ENCODE data around the gene SORBS2. TPM values are rescaled to one million over a fixed set of nuclear protein-coding genes. Genes with fewer than 3 reads are reported as not detected.

The SORBS2 gene
- total and polyA plus RNA-seq, 9 donors: 17.4 to 204 (median 32.7) TPM

- intact Hi-C loops (cut with DNase I): loop anchor here in 1 of 4 donors (10.0 kb wide), 1 partner anchor 64 kb away; the partner anchor contains the start of gene CCDC110
- no peak overlapping the region for H3K27ac ChIP-seq
- H3K36me3 ChIP-seq: no peaks in the 10 kb centered on the region
- no peaks in the 10 kb centered on the region for H3K27me3 ChIP-seq
- TF ChIP-seq CTCF (IDR thresholded peaks at IDR 0.05): no peak
- TF ChIP-seq EP300 (IDR thresholded peaks at IDR 0.05): no peak
- TF ChIP-seq POLR2A (IDR thresholded peaks at IDR 0.05): no peak
- 74 to 79% (median 74%) methylated on average over 1 of the region's 1 CpG for WGBS, 3 donors
- H3K4me3 ChIP-seq: no peak overlapping the region
- H3K9me3 ChIP-seq: no peaks in the 10 kb centered on the region
- no peak for DNase-seq
- peaks cover 13% of the 10 kb centered on the region for H3K4me1 ChIP-seq (ENCODE audit: insufficient read depth)
Observed at GRCh38 chr4:185538806-185539205, 273.2 kb downstream of the SORBS2 start.

- Histone ChIP-seq H3K4me3 (peak overlapping the region; percentile 57), H3K27me3 (no peaks in the 10 kb centered on the region), H3K4me1 (ENCODE audit: insufficient read depth) (peaks cover 9% of the 10 kb centered on the region), H3K36me3 (no peaks in the 10 kb centered on the region), H3K9me3 (no peaks in the 10 kb centered on the region), H3K27ac (no peak overlapping the region)
- whole genome bisulfite sequencing, 3 donors: 6 to 9% (median 7%) methylated on average over 4 of the region's 4 CpGs
- peak; percentile 53 to 73 (median 57) for DNase-seq
- TF ChIP-seq EP300 (IDR thresholded peaks at IDR 0.05): no peak
- peak; percentile 28 for TF ChIP-seq POLR2A (IDR thresholded peaks at IDR 0.05)
- intact Hi-C loops (cut with DNase I): loop anchor here in 1 of 4 donors (10.0 kb wide), 1 partner anchor 62 kb away; the partner anchor contains the start of gene CCDC110
Observed at GRCh38 chr4:185536411-185536709, 275.6 kb downstream of the SORBS2 start.

GRCh38 chr4:185535612-185536410 lies 276.2 kb downstream of the SORBS2 start:
- WGBS, 3 donors: 5 to 7% (median 6%) methylated on average over 26 to 32 of the region's 32 CpGs
- Histone ChIP-seq H3K36me3 (no peaks in the 10 kb centered on the region), H3K4me1 (ENCODE audit: insufficient read depth) (peaks cover 7% of the 10 kb centered on the region), H3K4me3 (peak overlapping the region; percentile 57), H3K9me3 (no peaks in the 10 kb centered on the region), H3K27ac (peak overlapping the region in 1 of 2 donors; percentile 89), H3K27me3 (no peaks in the 10 kb centered on the region)
- intact Hi-C loops (cut with DNase I): loop anchor here in 1 of 4 donors (10.0 kb wide), 1 partner anchor 61 kb away; the partner anchor contains the start of gene CCDC110
- DNase-seq: no peak
- TF ChIP-seq POLR2A (IDR thresholded peaks at IDR 0.05) (no peak), EP300 (IDR thresholded peaks at IDR 0.05) (no peak)

Small RNA genes within 50 kb of the gene (small RNA-seq; reads per million reads assigned to genes)
- not detected for gene RF00019
